C4-2B (cell line): ENCODE results near the gene URB1.

Experiments
- H3K27ac ChIP-seq: fragments of 450-650 bp; 2 replicates; pipeline ENCODE4 v1.5.1; 2017
- CTCF ChIP-seq: fragments of 450-650 bp; conservative IDR thresholded peaks from 2 replicates; pipeline ENCODE4 v1.5.1; 2017; ENCODE audit warnings: mild to moderate bottlenecking
- ZFX ChIP-seq: fragments of 450-650 bp; IDR thresholded peaks from 2 replicates; pipeline ENCODE4 v1.6.1; 2017

URB1 gene

GRCh38 chr21:32424674-32425073 lies 31.9 kb upstream of the URB1 start:
- H3K27ac ChIP-seq = no peak overlapping the region
- TF ChIP-seq CTCF = no peak
- TF ChIP-seq ZFX = no peak

- H3K27ac ChIP-seq = no peak overlapping the region
- TF ChIP-seq CTCF (no peak), ZFX (no peak)
Measured at GRCh38 chr21:32424191-32424535, 31.4 kb upstream of the URB1 start.

GRCh38 chr21:32423320-32424190 lies 30.7 kb upstream of the URB1 start:
- TF ChIP-seq CTCF (no peak), ZFX (no peak)
- no peak overlapping the region for H3K27ac ChIP-seq

GRCh38 chr21:32422064-32422463 lies 29.3 kb upstream of the URB1 start:
- H3K27ac ChIP-seq = no peak overlapping the region
- TF ChIP-seq CTCF (no peak), ZFX (no peak)

GRCh38 chr21:32418146-32418545 lies 25.3 kb upstream of the URB1 start:
- TF ChIP-seq ZFX (no peak), CTCF (no peak)
- no peak overlapping the region for H3K27ac ChIP-seq

GRCh38 chr21:32415451-32416398 lies 22.9 kb upstream of the URB1 start:
- no peak overlapping the region for H3K27ac ChIP-seq
- TF ChIP-seq CTCF = no peak
- TF ChIP-seq ZFX = no peak
